Urinary bladder (tissue), 4 donors: ENCODE results near the gene DPP10. TPM values are rescaled to one million over a fixed set of nuclear protein-coding genes. Genes with fewer than 3 reads are reported as not detected.

Source experiments
- DNase-seq: peaks from one replicate; pipeline ENCODE4 v3.0.0-alpha.2; 2015; ENCODE audit errors: extremely low spot score
- H3K27ac ChIP-seq: one replicate; pipeline ENCODE4 v1.5.1; 2013; ENCODE audit warnings: low read depth, mild to moderate bottlenecking, moderate library complexity
- H3K36me3 ChIP-seq: one replicate; pipeline ENCODE4 v1.6.1; 2013; ENCODE audit warnings: mild to moderate bottlenecking, moderate library complexity; ENCODE audit not compliant: insufficient read depth
- H3K4me1 ChIP-seq: one replicate; pipeline ENCODE4 v1.6.1; 2013; ENCODE audit warnings: mild to moderate bottlenecking, moderate library complexity; ENCODE audit not compliant: insufficient read depth
- H3K4me3 ChIP-seq: one replicate; pipeline ENCODE4 v1.5.1; 2013; ENCODE audit warnings: low read depth, low read length
- WGBS: extraction: QIAGEN DNeasy Blood & Tissue Kit; methylation state at CpG from one replicate; pipeline ENCODE4 v1.1.7; 2013; 5-methylcytosine and 5-hydroxymethylcytosine counted together
- polyA plus RNA-seq: library from polyadenylated mRNA; stranded (reverse); fragments of 200-250 nt; gene quantifications from one replicate; pipeline ENCODE4 v1.2.3, GENCODE V29; 2013
- small RNA-seq: library from RNA; depleted of rRNA; stranded (forward); fragments of <200 nt; gene quantifications from one replicate; pipeline ENCODE3, GENCODE V24; 2014
- total RNA-seq: library from RNA; depleted of rRNA; stranded (reverse); fragments of >200 nt; gene quantifications from one replicate; pipeline ENCODE4 v1.2.3, GENCODE V29; 2014
- donor health status: healthy with polysubstance abuse.
- donor health status: healthy.

The DPP10 gene
- total and polyA plus RNA-seq, 2 donors = 0.32 to 12.4 TPM

DNA sequence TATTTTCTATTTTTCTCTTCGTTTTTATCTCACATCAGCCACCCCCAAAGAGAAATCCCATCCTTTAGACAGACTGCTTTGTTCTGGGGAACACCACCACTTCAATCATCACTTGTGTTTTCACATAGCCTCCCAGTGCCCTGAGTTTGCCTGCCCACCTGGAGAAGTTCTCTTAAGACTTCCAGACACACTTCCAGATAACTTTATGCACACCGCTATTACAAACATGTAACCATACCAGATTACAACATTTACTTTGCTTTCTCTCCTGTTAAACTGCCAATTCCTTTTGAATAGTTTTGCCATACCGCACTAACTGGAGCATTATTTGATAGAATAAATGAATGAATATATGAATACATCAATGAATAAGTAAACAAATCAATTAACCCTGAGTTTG, 1353.6 kb downstream of the DPP10 start:
- H3K36me3 ChIP-seq = no peaks in the 10 kb centered on the region
- H3K27ac ChIP-seq = no peak overlapping the region
- no peak for DNase-seq
- no peak overlapping the region for H3K4me3 ChIP-seq
- WGBS = 78% methylated on average over 3 of the region's 3 CpGs
- H3K4me1 ChIP-seq = no peaks in the 10 kb centered on the region

DNA sequence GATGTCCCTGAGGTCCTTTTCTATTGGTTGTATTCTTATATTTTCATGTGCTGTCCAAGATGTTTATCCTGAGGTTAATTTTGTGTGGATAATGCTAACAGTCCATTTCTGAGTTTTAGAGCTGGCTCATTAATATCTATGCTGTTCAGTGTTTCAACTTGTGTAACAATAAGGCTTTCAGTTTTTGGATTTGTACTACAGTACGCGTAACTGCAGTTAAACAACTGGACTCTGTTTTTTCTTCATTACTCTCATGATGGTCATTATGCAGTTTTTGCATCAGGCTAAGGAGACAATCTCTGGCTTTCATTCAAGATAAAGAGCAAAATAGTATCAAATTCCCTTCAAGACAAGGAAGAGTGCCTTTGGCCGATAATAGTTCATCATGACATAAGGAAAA, 1364.8 kb downstream of the DPP10 start:
- 72% methylated on average over 3 of the region's 3 CpGs for WGBS
- H3K4me1 ChIP-seq = no peaks in the 10 kb centered on the region
- no peaks in the 10 kb centered on the region for H3K36me3 ChIP-seq
- no peak overlapping the region for H3K27ac ChIP-seq
- DNase-seq = peak; percentile 2
- H3K4me3 ChIP-seq = no peak overlapping the region

DNA sequence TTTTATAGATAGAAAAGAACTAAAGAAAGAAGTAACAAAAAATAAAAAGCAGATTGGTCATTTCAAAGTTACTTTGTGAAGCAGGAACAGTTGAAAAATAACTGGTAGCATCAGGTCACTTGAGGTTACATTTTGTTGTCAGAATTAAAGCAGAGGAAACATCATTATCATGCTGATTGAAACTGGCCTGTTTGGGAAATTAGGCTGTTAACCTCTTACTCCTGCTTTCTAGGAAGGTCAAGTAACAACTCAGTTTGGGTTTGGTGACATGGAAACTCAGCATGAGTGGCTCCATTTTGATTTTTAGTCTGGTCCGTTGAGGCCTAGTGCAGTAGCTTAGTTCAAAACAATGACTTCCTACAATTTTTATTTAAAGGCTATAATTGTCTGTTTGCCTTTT, 1383.5 kb downstream of the DPP10 start:
- Histone ChIP-seq H3K4me3 (no peak overlapping the region), H3K36me3 (no peaks in the 10 kb centered on the region), H3K4me1 (no peaks in the 10 kb centered on the region), H3K27ac (no peak overlapping the region)
- WGBS = 80% methylated on average over 1 of the region's 1 CpG
- no peak for DNase-seq

DNA sequence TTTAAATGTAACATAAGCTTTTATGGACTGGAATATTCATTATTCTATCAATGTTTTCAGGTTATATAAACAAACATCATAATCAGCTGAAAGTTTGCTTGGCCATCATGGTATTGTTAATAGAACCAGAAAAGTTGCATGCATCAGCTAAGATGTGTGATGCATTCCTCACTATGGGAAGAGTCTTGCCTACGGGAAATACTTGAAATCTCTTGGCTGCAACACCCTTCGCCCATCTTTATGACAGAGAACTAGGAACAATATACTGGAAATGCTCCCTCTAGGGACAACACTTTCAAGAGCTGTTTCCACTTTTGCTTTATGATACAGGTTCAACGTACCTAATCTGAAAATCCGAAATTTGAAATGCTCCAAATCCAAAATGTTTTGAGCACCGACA, 1390.8 kb downstream of the DPP10 start:
- no peak overlapping the region for H3K27ac ChIP-seq
- no peaks in the 10 kb centered on the region for H3K4me1 ChIP-seq
- H3K36me3 ChIP-seq = no peaks in the 10 kb centered on the region
- DNase-seq = no peak
- WGBS = 81% methylated on average over 5 of the region's 5 CpGs
- no peak overlapping the region for H3K4me3 ChIP-seq

DNA sequence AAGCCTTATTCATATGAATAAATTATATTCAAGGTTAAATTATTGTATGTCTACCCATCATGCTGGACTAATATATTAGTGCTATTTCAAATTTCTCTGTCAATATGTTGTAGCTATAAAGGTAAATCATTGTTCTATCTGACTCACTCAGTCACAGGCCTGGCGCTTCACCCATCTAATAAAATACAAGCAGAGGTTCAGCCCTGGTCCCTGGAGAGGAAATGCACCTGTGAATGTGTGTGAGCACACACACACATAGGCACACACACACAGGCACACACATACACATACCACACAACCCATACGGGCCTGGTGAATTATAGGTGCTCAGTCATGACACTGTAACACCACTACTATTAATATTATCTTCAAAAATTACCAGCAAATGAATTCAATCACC, 1396.1 kb downstream of the DPP10 start:
- WGBS = 79% methylated on average over 2 of the region's 2 CpGs
- no peaks in the 10 kb centered on the region for H3K36me3 ChIP-seq
- no peak for DNase-seq
- no peaks in the 10 kb centered on the region for H3K4me1 ChIP-seq
- no peak overlapping the region for H3K4me3 ChIP-seq
- no peak overlapping the region for H3K27ac ChIP-seq

DNA sequence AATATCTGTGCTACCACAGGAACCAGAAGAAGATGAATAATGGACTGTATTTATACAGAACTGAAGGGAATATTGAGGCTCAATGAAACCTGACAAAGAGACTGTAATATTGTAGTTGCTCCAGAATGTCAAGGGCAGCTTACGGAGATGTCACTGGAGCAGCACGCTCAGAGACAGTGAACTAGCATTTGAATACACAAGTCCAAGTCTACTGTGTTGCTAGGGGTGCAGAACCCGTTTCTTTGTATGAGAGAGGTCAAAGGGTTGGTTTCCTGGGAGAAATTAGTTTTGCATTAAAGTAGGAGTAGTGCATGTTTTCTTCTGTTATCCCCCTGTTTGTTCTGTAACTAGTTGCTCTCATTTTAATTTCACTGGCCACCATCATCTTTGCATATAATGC, 1399.9 kb downstream of the DPP10 start:
- H3K4me3 ChIP-seq = no peak overlapping the region
- no peak overlapping the region for H3K27ac ChIP-seq
- DNase-seq = no peak
- no peaks in the 10 kb centered on the region for H3K36me3 ChIP-seq
- WGBS = 86% methylated on average over 3 of the region's 3 CpGs
- no peaks in the 10 kb centered on the region for H3K4me1 ChIP-seq

DNA sequence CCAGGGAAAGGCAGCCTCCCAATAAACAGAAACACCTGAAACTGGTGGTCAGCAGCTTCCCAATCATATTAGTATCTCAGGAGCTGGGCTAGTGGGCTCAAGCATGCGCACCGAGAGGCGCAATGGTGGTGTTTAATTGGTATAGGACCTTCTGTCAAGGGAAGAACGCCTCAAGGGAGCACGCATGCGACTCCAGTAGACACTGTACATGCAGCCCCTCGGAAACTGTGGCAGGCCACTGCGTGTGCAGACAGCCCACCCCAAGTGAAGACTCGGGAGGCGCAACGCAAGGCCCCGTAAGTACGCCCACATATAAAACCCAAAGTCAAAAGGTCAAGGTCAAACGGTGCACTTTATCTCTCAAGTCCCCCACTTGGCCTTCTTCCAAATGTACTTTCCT, 1405.8 kb downstream of the DPP10 start:
- Histone ChIP-seq H3K36me3 (no peaks in the 10 kb centered on the region), H3K4me1 (no peaks in the 10 kb centered on the region), H3K27ac (no peak overlapping the region), H3K4me3 (no peak overlapping the region)
- WGBS = 89% methylated on average over 14 of the region's 14 CpGs
- DNase-seq = no peak

DNA sequence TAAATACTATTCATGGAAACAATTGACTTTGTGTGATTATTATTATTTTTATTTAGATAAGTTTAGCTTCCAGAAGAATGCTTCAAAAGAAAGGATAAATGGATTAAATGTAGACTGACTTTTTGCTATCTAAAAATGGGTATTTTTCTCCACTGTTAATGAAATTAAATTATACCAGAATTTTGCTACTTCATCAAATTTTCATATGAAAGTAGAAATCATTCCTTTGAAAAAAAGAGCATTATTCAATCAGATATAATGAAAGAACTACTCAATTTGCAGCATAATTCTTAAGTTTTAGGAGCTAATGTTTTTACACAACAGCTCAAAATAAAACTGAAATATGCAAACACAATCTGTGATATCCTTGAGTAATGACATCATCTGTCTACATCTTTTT, 1424.6 kb downstream of the DPP10 start:
- no peaks in the 10 kb centered on the region for H3K36me3 ChIP-seq
- no peak for DNase-seq
- H3K4me3 ChIP-seq = no peak overlapping the region
- no peak overlapping the region for H3K27ac ChIP-seq
- H3K4me1 ChIP-seq = no peaks in the 10 kb centered on the region

DNA sequence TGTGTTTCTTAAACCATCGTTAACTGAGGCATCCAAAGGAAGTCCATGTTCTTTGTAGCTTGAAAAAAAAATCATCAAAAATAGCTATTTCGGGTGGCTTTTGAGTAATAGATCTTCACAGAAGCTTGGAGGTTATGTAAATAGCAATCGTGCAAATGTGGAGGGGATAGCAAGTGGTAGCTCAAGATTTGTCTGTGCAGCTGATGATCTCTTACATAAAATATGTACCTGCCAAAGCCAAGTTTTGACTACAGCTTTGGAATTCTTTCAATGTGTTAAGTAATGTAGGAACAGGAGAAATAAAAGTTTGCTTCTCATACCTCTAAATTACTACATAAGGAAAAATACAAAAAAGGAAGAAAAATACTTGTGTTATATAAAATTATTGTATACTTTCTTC, 1432.0 kb downstream of the DPP10 start:
- WGBS = 72% methylated on average over 3 of the region's 3 CpGs
- no peaks in the 10 kb centered on the region for H3K36me3 ChIP-seq
- H3K27ac ChIP-seq = no peak overlapping the region
- H3K4me3 ChIP-seq = no peak overlapping the region
- no peak for DNase-seq
- H3K4me1 ChIP-seq = no peaks in the 10 kb centered on the region

DNA sequence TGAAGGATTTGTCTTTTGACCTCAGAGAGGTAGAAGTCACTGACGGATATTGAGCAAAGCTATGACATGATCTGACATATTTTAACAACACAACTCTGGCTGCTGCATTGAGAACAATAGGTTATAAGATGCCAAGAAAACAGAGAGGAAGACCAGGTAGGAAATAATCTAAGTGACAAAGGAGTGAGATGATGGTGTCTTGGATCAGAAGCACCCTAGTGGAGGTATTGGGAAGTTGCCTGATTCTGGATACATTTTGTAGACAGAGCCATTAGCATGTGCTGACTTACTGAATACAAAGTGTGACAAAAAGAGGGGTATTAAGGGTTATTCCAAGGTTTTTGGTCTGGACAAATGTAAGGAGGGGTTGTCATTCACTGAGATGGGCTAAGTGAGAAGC, 1438.1 kb downstream of the DPP10 start:
- DNase-seq = no peak
- H3K4me1 ChIP-seq = no peaks in the 10 kb centered on the region
- no peak overlapping the region for H3K4me3 ChIP-seq
- 92% methylated on average over 1 of the region's 1 CpG for WGBS
- no peak overlapping the region for H3K27ac ChIP-seq
- no peaks in the 10 kb centered on the region for H3K36me3 ChIP-seq

DNA sequence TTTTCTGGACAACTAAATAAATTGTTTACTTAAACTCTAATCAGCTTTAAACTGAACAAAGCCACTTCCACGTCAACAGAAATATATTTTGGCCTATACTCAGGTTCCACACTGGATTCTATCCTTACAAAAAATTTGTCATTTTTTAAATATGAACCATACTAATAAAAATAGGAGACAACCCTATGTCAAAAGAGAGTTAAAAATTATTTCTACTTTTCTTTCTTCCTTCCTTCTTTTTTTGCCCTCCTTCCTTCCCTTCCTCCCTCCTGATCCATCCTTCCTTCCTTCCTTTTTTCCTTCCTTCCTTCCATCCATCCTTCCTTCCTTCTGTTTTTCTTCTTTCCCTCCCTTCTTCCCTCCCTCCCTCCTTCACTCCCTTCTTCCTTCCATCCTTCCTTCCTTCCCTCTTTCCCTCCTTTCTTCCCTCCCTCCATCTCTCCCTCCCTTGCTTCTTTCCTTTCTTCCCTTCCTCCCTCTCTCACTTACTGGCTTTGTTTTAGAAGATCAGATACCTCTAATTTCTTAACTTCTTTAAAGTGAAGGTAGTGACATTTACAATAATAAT, 1444.9 kb downstream of the DPP10 start:
- no peak for DNase-seq
- Histone ChIP-seq H3K36me3 (no peaks in the 10 kb centered on the region), H3K4me3 (no peak overlapping the region), H3K4me1 (no peaks in the 10 kb centered on the region), H3K27ac (no peak overlapping the region)
- WGBS = 34% methylated on average over 1 of the region's 1 CpG

Small RNAs within 50 kb of the gene (small RNA-seq; reads per million reads assigned to genes)
- gene RNU2-41P = not detected
